Measurements from ENCODE around the gene DYNLT5. TPM values are rescaled to one million over a fixed set of nuclear protein-coding genes. Genes with fewer than 3 reads are reported as not detected.

DYNLT5 gene
- total RNA-seq, 1 experiment from 2014 or later: not detected

DNA sequence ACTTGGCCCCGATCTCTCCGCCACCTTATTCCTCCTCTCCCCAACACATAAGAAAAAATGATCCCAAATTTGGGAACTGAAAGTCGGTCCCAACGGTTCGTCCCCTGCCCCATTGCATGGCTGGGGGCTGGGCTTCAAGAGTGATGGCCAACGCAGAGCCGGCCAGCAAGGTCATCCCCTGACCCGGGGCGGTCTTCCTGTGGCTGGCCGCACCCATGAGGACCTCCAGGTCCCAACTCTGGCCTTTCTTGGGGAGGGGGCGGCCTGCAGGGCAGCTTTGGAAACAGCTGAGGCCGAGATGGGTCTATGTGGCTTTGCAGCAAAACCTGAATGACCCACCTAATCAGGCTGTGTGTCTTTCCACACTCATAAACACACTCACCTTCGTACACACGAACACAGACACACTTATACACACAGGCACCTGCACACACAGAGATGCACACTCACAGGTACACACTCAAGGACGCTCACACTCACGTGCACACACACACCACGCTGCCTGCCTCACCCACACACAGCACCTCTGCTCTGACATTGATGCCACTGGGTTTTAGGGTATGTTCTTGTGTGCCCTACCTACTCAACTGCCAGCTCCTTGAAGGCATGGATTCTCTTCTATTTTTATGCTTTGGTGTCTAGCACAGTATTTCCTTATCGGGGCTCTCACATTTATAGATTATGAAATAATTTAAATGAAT, 562 bp downstream of the DYNLT5 start:
- Histone ChIP-seq H3K27me3 (ENCODE audit: insufficient read depth, low read depth) (no peaks in the 10 kb centered on the region), H3K9me2 (ENCODE audit: insufficient read depth) (no peaks in the 10 kb centered on the region), H4K20me1 (ENCODE audit: insufficient read depth) (no peaks in the 10 kb centered on the region), H3K4me3 (no peak overlapping the region), H3K36me3 (ENCODE audit: low read depth) (no peaks in the 10 kb centered on the region), H3K27ac (no peak overlapping the region), H3K9me3 (ENCODE audit: insufficient read depth, low read depth) (no peaks in the 10 kb centered on the region), H3K79me2 (ENCODE audit: low read depth) (no peaks in the 10 kb centered on the region), H3K4me1 (replicated peaks; ENCODE audit: insufficient read depth) (no peaks in the 10 kb centered on the region), H3K4me2 (no peak overlapping the region), H3F3A (ENCODE audit: insufficient read depth, low read depth) (no peaks in the 10 kb centered on the region), H2AFZ (no peak overlapping the region)
- POLR2A ChIA-PET (ENCODE audit: unreplicated experiment): no interaction called here
- intact Hi-C loops (cut with micrococcal nuclease; ENCODE audit: unreplicated experiment): no loop called here
- BruUV-seq (replicated peaks): no TSS peak
- TF ChIP-seq EZH2 (IDR thresholded peaks at IDR 0.05; ENCODE audit: low read depth): no peak
- TF ChIP-seq, protein P1, sequence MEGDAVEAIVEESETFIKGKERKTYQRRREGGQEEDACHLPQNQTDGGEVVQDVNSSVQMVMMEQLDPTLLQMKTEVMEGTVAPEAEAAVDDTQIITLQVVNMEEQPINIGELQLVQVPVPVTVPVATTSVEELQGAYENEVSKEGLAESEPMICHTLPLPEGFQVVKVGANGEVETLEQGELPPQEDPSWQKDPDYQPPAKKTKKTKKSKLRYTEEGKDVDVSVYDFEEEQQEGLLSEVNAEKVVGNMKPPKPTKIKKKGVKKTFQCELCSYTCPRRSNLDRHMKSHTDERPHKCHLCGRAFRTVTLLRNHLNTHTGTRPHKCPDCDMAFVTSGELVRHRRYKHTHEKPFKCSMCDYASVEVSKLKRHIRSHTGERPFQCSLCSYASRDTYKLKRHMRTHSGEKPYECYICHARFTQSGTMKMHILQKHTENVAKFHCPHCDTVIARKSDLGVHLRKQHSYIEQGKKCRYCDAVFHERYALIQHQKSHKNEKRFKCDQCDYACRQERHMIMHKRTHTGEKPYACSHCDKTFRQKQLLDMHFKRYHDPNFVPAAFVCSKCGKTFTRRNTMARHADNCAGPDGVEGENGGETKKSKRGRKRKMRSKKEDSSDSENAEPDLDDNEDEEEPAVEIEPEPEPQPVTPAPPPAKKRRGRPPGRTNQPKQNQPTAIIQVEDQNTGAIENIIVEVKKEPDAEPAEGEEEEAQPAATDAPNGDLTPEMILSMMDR (conservative IDR thresholded peaks at IDR 0.05): no peak
- CTCF ChIA-PET: no interaction called here
- no peak for DNase-seq

GRCh38 chr1:66757722-66758240, 5.5 kb downstream of the DYNLT5 start:
- Histone ChIP-seq H3K4me1 (replicated peaks; ENCODE audit: insufficient read depth) (no peaks in the 10 kb centered on the region), H3K4me3 (no peak overlapping the region), H3K9me3 (ENCODE audit: insufficient read depth, low read depth) (no peaks in the 10 kb centered on the region), H3F3A (ENCODE audit: insufficient read depth, low read depth) (no peaks in the 10 kb centered on the region), H3K27ac (no peak overlapping the region), H4K20me1 (ENCODE audit: insufficient read depth) (no peaks in the 10 kb centered on the region), H2AFZ (no peak overlapping the region), H3K4me2 (no peak overlapping the region), H3K79me2 (ENCODE audit: low read depth) (no peaks in the 10 kb centered on the region), H3K27me3 (ENCODE audit: insufficient read depth, low read depth) (no peaks in the 10 kb centered on the region), H3K36me3 (ENCODE audit: low read depth) (no peaks in the 10 kb centered on the region), H3K9me2 (ENCODE audit: insufficient read depth) (no peaks in the 10 kb centered on the region)
- no TSS peak for BruUV-seq (replicated peaks)
- TF ChIP-seq EZH2 (IDR thresholded peaks at IDR 0.05; ENCODE audit: low read depth): no peak
- TF ChIP-seq, protein P1 (conservative IDR thresholded peaks at IDR 0.05): no peak
- CTCF ChIA-PET: no interaction called here
- intact Hi-C loops (cut with micrococcal nuclease; ENCODE audit: unreplicated experiment): no loop called here
- POLR2A ChIA-PET (ENCODE audit: unreplicated experiment): no interaction called here
- DNase-seq: no peak

DNA sequence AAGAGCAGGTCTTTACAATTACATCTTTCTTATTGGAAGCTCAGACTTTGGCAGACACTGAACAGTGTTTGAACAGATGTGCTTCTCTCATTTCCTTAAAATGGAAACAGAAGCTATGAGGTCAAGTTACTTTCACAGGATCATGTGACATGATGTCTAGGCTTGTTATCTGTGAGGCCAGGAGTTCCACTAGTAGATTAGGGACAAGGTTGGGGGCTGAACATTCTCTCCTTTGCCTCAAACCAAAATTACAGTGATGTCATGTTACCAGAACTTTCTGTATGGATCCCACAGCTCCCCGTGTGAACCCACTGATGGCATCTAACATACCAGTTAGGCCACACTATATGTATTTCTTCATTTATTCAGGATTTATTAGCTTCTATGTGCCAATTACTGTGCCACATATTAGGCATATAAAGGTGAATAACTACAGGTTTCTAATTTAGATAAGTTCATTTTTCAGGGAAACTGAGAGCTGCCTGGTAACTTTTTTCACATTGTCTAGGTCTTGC, 6.0 kb downstream of the DYNLT5 start:
- no peaks in the 10 kb centered on the region for H3F3A ChIP-seq (ENCODE audit: insufficient read depth, low read depth)
- no peaks in the 10 kb centered on the region for H3K9me2 ChIP-seq (ENCODE audit: insufficient read depth)
- H4K20me1 ChIP-seq (ENCODE audit: insufficient read depth): no peaks in the 10 kb centered on the region
- CTCF ChIA-PET: no interaction called here
- no TSS peak for BruUV-seq (replicated peaks)
- H3K4me3 ChIP-seq: no peak overlapping the region
- no peak overlapping the region for H3K4me2 ChIP-seq
- POLR2A ChIA-PET (ENCODE audit: unreplicated experiment): no interaction called here
- H3K79me2 ChIP-seq (ENCODE audit: low read depth): no peaks in the 10 kb centered on the region
- TF ChIP-seq EZH2 (IDR thresholded peaks at IDR 0.05; ENCODE audit: low read depth): no peak
- TF ChIP-seq, protein P1 (conservative IDR thresholded peaks at IDR 0.05): no peak
- no peaks in the 10 kb centered on the region for H3K4me1 ChIP-seq (replicated peaks; ENCODE audit: insufficient read depth)
- H2AFZ ChIP-seq: no peak overlapping the region
- no peak overlapping the region for H3K27ac ChIP-seq
- H3K9me3 ChIP-seq (ENCODE audit: insufficient read depth, low read depth): no peaks in the 10 kb centered on the region
- no peaks in the 10 kb centered on the region for H3K27me3 ChIP-seq (ENCODE audit: insufficient read depth, low read depth)
- no peaks in the 10 kb centered on the region for H3K36me3 ChIP-seq (ENCODE audit: low read depth)
- no peak for DNase-seq
- intact Hi-C loops (cut with micrococcal nuclease; ENCODE audit: unreplicated experiment): no loop called here
